Measurements from ENCODE around the gene GANC. TPM values are rescaled to one million over a fixed set of nuclear protein-coding genes. Genes with fewer than 3 reads are reported as not detected.

GANC gene
- polyA plus RNA-seq, 2 of the 4 experiments (the other 2 are of a cell fraction), result 8.0 to 9.4 TPM

DNA sequence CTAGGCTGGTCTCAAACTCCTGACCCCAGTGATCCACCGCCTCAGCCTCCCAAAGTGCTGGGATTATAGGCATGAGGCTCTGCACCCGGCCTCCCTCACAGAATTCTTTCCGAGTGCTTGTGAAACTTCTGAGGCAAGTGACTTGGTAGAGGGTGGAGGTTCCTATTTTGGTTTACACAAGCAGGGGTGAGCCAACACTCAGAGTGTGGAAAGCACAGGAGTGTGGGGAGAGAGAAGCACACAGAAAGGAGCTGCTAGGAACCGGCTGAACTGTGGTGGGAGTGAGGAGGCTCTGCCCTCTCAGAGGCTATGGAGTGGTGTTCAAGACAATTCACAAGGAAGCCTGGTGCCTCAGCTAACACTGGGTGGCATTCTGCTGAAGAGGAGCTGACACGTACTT is 94.0 kb downstream of the GANC start:
- no peak overlapping the region for H3K27ac ChIP-seq
- ChIA-PET CTCF (interaction anchor here (1.5 to 1.6 kb wide), 2 partner anchors 9 to 18 kb away, joined by 4 to 5 read pairs; no protein-coding TSS in a partner anchor), POLR2A (no interaction called here)
- no peak overlapping the region for H3K4me2 ChIP-seq
- no peak overlapping the region for H3K4me3 ChIP-seq
- TF ChIP-seq MAZ (IDR thresholded peaks at IDR 0.05; ENCODE audit: borderline replicate concordance, low read depth, low read length), result no peak
- no peak for TF ChIP-seq CHD2 (IDR thresholded peaks at IDR 0.05; ENCODE audit: low read length, partially characterized antibody)
- TF ChIP-seq, protein P1, sequence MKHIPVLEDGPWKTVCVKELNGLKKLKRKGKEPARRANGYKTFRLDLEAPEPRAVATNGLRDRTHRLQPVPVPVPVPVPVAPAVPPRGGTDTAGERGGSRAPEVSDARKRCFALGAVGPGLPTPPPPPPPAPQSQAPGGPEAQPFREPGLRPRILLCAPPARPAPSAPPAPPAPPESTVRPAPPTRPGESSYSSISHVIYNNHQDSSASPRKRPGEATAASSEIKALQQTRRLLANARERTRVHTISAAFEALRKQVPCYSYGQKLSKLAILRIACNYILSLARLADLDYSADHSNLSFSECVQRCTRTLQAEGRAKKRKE (CRISPR knock-in tag; IDR thresholded peaks at IDR 0.05; ENCODE audit: low read depth), result no peak
- TF ChIP-seq, protein P2, sequence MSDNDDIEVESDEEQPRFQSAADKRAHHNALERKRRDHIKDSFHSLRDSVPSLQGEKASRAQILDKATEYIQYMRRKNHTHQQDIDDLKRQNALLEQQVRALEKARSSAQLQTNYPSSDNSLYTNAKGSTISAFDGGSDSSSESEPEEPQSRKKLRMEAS (IDR thresholded peaks at IDR 0.05), result no peak
- TF ChIP-seq FOXS1 (CRISPR knock-in tag; IDR thresholded peaks at IDR 0.05), result no peak
- no peak for TF ChIP-seq RCOR1 (IDR thresholded peaks at IDR 0.05; ENCODE audit: low read depth, low read length)
- no peak for TF ChIP-seq NFE2L2 (conservative IDR thresholded peaks at IDR 0.05; ENCODE audit: low read length)
- no peak for TF ChIP-seq RFX5 (IDR thresholded peaks at IDR 0.05)
- no peak for TF ChIP-seq EHMT2 (IDR thresholded peaks at IDR 0.05; ENCODE audit: low read depth)
- no peak for TF ChIP-seq ZFP36 (IDR thresholded peaks at IDR 0.05; ENCODE audit: borderline replicate concordance, partially characterized antibody)
- TF ChIP-seq, protein P3, sequence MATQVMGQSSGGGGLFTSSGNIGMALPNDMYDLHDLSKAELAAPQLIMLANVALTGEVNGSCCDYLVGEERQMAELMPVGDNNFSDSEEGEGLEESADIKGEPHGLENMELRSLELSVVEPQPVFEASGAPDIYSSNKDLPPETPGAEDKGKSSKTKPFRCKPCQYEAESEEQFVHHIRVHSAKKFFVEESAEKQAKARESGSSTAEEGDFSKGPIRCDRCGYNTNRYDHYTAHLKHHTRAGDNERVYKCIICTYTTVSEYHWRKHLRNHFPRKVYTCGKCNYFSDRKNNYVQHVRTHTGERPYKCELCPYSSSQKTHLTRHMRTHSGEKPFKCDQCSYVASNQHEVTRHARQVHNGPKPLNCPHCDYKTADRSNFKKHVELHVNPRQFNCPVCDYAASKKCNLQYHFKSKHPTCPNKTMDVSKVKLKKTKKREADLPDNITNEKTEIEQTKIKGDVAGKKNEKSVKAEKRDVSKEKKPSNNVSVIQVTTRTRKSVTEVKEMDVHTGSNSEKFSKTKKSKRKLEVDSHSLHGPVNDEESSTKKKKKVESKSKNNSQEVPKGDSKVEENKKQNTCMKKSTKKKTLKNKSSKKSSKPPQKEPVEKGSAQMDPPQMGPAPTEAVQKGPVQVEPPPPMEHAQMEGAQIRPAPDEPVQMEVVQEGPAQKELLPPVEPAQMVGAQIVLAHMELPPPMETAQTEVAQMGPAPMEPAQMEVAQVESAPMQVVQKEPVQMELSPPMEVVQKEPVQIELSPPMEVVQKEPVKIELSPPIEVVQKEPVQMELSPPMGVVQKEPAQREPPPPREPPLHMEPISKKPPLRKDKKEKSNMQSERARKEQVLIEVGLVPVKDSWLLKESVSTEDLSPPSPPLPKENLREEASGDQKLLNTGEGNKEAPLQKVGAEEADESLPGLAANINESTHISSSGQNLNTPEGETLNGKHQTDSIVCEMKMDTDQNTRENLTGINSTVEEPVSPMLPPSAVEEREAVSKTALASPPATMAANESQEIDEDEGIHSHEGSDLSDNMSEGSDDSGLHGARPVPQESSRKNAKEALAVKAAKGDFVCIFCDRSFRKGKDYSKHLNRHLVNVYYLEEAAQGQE (IDR thresholded peaks at IDR 0.05), result no peak
- TF ChIP-seq EHF (CRISPR knock-in tag; IDR thresholded peaks at IDR 0.05), result no peak
- 75% methylated on average over 3 of the region's 5 CpGs for WGBS (ENCODE audit: missing lambda C conversion rate)
- DNase-seq (ENCODE audit: low read depth in 1 of 2, low spot score in 1 of 2) (no peak), ATAC-seq (no peak), FAIRE-seq (no peak)
- no peaks in the 10 kb centered on the region for H3K4me1 ChIP-seq
- no peaks in the 10 kb centered on the region; the same call in 2 of the 3 replicates for H3K9me3 ChIP-seq

DNA sequence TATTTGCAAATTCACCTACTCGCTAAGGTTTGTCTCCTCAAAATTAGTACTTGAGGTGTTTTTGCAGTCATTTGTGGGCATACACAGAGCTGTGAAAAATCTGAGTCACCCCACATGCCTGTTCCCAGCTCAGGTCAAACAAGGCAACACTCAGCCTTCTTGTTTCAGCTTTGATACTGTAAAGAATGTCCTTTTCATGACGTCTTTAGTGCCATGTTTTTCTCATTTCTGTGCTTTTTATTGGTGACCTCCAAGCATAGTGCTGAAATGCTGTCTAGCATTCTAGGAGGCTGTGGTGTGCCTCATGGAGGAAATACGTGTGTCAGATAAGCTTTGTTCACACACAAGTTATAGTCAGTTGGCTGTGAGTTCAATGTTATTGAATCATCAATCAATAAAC is 95.1 kb downstream of the GANC start:
- no peak for DNase-seq (ENCODE audit: low read depth in 1 of 2, low spot score in 1 of 2)
- CTCF ChIA-PET, result interaction anchor here (1.5 to 1.6 kb wide), 2 partner anchors 8 to 17 kb away, joined by 4 to 5 read pairs; no protein-coding TSS in a partner anchor
- POLR2A ChIA-PET, result no interaction called here

More for the DNA sequence above, 95.1 kb downstream of the GANC start:
- Histone ChIP-seq H3K27ac (no peak overlapping the region), H3K9me3 (no peaks in the 10 kb centered on the region; the same call in 2 of the 3 replicates), H3K4me1 (no peaks in the 10 kb centered on the region), H3K4me2 (no peak overlapping the region), H3K4me3 (no peak overlapping the region)
- 61% methylated on average over 3 of the region's 3 CpGs for WGBS (ENCODE audit: missing lambda C conversion rate)
- ATAC-seq (no peak), FAIRE-seq (no peak)
- TF ChIP-seq BHLHE40 (IDR thresholded peaks at IDR 0.05; ENCODE audit: low read depth, low read length) (no peak), ZC3H11A (IDR thresholded peaks at IDR 0.05) (no peak), NPAS2 (CRISPR knock-in tag; IDR thresholded peaks at IDR 0.05; ENCODE audit: borderline replicate concordance) (no peak), RNF2 (IDR thresholded peaks at IDR 0.05; ENCODE audit: borderline replicate concordance, low read depth) (no peak), POLR2A (IDR thresholded peaks at IDR 0.05; ENCODE audit: low read length) (no peak), MYC (IDR thresholded peaks at IDR 0.05; ENCODE audit: borderline replicate concordance, low read length) (no peak), MAFK (IDR thresholded peaks at IDR 0.05; ENCODE audit: partially characterized antibody) (no peak), CEBPB (IDR thresholded peaks at IDR 0.05) (no peak), KDM1A (IDR thresholded peaks at IDR 0.05; ENCODE audit: low read depth) (no peak), JUN (IDR thresholded peaks at IDR 0.05) (no peak), FOXS1 (CRISPR knock-in tag; IDR thresholded peaks at IDR 0.05) (no peak)
- TF ChIP-seq, protein P4, sequence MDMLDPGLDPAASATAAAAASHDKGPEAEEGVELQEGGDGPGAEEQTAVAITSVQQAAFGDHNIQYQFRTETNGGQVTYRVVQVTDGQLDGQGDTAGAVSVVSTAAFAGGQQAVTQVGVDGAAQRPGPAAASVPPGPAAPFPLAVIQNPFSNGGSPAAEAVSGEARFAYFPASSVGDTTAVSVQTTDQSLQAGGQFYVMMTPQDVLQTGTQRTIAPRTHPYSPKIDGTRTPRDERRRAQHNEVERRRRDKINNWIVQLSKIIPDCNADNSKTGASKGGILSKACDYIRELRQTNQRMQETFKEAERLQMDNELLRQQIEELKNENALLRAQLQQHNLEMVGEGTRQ (IDR thresholded peaks at IDR 0.05), result no peak
- TF ChIP-seq, protein P3 (IDR thresholded peaks at IDR 0.05), result no peak
- TF ChIP-seq, protein P5, sequence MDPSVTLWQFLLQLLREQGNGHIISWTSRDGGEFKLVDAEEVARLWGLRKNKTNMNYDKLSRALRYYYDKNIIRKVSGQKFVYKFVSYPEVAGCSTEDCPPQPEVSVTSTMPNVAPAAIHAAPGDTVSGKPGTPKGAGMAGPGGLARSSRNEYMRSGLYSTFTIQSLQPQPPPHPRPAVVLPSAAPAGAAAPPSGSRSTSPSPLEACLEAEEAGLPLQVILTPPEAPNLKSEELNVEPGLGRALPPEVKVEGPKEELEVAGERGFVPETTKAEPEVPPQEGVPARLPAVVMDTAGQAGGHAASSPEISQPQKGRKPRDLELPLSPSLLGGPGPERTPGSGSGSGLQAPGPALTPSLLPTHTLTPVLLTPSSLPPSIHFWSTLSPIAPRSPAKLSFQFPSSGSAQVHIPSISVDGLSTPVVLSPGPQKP (IDR thresholded peaks at IDR 0.05; ENCODE audit: low read depth, low read length), result no peak

Measured in A549 (cell line).